Measurements from ENCODE around the gene OSBPL2.

The OSBPL2 gene

GRCh38 chr20:62303340-62304226 lies 65.3 kb downstream of the OSBPL2 start:
- H3K4me3 ChIP-seq (ENCODE audit: low read depth, low read length), result peak overlapping the region; percentile 76
- no peak for DNase-seq (ENCODE audit: low read depth)
- no peak for TF ChIP-seq CTCF (IDR thresholded peaks at IDR 0.05; ENCODE audit: low read depth, low read length, missing control alignments)

- no peak for TF ChIP-seq CTCF (IDR thresholded peaks at IDR 0.05; ENCODE audit: low read depth, low read length, missing control alignments)
- peak overlapping the region; percentile 76 for H3K4me3 ChIP-seq (ENCODE audit: low read depth, low read length)
- DNase-seq (ENCODE audit: low read depth), result no peak
Measured at GRCh38 chr20:62304331-62305148, 66.2 kb downstream of the OSBPL2 start.

GRCh38 chr20:62305149-62305764 lies 66.9 kb downstream of the OSBPL2 start:
- TF ChIP-seq CTCF (IDR thresholded peaks at IDR 0.05; ENCODE audit: low read depth, low read length, missing control alignments), result no peak
- DNase-seq (ENCODE audit: low read depth), result no peak
- H3K4me3 ChIP-seq (ENCODE audit: low read depth, low read length), result peak overlapping the region; percentile 76

GRCh38 chr20:62305765-62306413 lies 67.6 kb downstream of the OSBPL2 start:
- H3K4me3 ChIP-seq (ENCODE audit: low read depth, low read length), result no peak overlapping the region
- no peak for TF ChIP-seq CTCF (IDR thresholded peaks at IDR 0.05; ENCODE audit: low read depth, low read length, missing control alignments)
- no peak for DNase-seq (ENCODE audit: low read depth)

- no peak overlapping the region for H3K4me3 ChIP-seq (ENCODE audit: low read depth, low read length)
- TF ChIP-seq CTCF (IDR thresholded peaks at IDR 0.05; ENCODE audit: low read depth, low read length, missing control alignments), result no peak
- DNase-seq (ENCODE audit: low read depth), result no peak
Measured at GRCh38 chr20:62306414-62307187, 68.3 kb downstream of the OSBPL2 start.
